HAP-1 (cell line): ENCODE results near the gene SPHKAP.
"Not testable (repeated sequence)": the region's sequence is repeated elsewhere in the genome, so short reads cannot be mapped to it uniquely, and the experiment has no call there.

Experiments
- DNase-seq, 2 experiments: peaks; one replicate each; pipeline ENCODE4 v3.0.0-alpha.2; 2016 to 2020; ENCODE audit warnings: low spot score in 2 of 2
- H3K27me3 ChIP-seq: fragments of 250-450 bp; sonication (Bioruptor Pico); 2 replicates; pipeline ENCODE4 v1.5.1; 2020; ENCODE audit warnings: low read depth, mild to moderate bottlenecking, moderate library complexity
- H3K36me3 ChIP-seq: fragments of 250-450 bp; sonication (Bioruptor Pico); replicated peaks from 2 replicates; pipeline ENCODE4 v1.5.1; 2020; ENCODE audit warnings: mild to moderate bottlenecking
- H3K4me1 ChIP-seq: fragments of 250-450 bp; sonication (Bioruptor Pico); 2 replicates; pipeline ENCODE4 v1.5.1; 2020; ENCODE audit warnings: mild to moderate bottlenecking
- H3K4me3 ChIP-seq: fragments of 250-450 bp; sonication (Bioruptor Pico); 2 replicates; pipeline ENCODE4 v1.5.1; 2020; ENCODE audit warnings: mild to moderate bottlenecking, moderate library complexity
- H3K9me3 ChIP-seq: fragments of 250-450 bp; sonication (Bioruptor Pico); 2 replicates; pipeline ENCODE4 v1.5.1; 2020; ENCODE audit warnings: mild to moderate bottlenecking, moderate library complexity
- in situ Hi-C: fragments of 300-500 bp; cut with MboI; formaldehyde crosslinking; loops from 3 replicates; pipeline ENCODE4 v1.14.3; 2020; ENCODE audit warnings: low sequenced_read_pairs, inconsistent platforms, mixed read lengths

Gene SPHKAP, protein sequence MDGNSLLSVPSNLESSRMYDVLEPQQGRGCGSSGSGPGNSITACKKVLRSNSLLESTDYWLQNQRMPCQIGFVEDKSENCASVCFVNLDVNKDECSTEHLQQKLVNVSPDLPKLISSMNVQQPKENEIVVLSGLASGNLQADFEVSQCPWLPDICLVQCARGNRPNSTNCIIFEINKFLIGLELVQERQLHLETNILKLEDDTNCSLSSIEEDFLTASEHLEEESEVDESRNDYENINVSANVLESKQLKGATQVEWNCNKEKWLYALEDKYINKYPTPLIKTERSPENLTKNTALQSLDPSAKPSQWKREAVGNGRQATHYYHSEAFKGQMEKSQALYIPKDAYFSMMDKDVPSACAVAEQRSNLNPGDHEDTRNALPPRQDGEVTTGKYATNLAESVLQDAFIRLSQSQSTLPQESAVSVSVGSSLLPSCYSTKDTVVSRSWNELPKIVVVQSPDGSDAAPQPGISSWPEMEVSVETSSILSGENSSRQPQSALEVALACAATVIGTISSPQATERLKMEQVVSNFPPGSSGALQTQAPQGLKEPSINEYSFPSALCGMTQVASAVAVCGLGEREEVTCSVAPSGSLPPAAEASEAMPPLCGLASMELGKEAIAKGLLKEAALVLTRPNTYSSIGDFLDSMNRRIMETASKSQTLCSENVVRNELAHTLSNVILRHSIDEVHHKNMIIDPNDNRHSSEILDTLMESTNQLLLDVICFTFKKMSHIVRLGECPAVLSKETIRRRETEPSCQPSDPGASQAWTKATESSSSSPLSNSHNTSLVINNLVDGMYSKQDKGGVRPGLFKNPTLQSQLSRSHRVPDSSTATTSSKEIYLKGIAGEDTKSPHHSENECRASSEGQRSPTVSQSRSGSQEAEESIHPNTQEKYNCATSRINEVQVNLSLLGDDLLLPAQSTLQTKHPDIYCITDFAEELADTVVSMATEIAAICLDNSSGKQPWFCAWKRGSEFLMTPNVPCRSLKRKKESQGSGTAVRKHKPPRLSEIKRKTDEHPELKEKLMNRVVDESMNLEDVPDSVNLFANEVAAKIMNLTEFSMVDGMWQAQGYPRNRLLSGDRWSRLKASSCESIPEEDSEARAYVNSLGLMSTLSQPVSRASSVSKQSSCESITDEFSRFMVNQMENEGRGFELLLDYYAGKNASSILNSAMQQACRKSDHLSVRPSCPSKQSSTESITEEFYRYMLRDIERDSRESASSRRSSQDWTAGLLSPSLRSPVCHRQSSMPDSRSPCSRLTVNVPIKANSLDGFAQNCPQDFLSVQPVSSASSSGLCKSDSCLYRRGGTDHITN (N-terminal part only)

DNA sequence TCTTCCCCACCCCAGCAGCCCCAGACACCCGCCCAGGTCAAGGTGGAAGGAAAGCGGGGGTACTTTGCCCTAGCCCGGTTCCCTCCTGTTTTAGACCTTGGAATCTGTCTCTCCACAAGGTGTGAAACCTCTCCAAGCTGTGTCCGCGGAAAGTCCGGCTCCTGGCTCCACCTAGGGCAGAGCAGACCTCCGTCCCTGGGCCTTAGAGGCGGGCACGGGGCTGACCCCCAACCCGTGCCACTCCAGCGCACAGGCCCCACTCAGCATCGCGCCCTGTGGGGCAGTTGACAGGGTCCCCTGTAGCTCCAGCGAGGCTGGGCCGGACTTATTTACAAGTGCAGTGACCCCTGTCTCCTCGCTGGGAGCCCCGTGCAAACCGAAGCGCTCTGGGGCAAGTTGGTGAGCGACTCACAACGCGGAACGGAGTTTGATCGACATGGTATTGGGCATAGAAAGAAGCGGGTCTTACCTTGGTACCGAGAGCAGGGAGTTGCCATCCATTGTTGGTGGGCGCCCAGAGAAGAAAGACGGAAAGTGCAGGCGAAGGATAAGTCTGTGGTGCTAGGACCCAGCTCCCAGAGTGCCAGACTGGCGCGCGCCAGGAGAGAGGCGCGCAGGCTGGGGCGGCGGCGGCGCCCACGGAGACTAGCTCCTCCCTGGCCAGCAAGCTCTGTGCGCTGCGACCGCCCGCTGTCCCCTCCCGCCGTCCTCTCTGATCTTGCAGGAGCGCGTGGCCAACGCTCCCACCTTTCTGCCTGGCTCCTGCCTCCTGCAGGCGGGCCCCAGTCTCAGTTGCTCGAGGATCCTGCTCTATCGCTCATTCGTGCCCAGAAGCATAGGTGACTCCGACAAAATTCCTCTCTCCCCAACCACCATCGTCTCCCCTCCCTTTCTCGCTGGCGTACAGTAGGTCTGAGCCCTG lies at the start of gene SPHKAP:
Gene SPHKAP, minus strand, starts transcription at position 590 of the 922 bp plus-strand sequence. Its CDS starts 89 bp downstream, at position 501.
- Histone ChIP-seq H3K4me3 (no peak within 1 kb of the TSS), H3K9me3 (no peaks in the 10 kb centered on the region), H3K27me3 (no peaks in the 10 kb centered on the region; the same call in 1 of the 2 replicates), H3K4me1 (no peaks in the 10 kb centered on the region), H3K36me3 (no peaks in the 10 kb centered on the region)
- in situ Hi-C loops, result no loop called here
- DNase-seq, result no peak

DNA sequence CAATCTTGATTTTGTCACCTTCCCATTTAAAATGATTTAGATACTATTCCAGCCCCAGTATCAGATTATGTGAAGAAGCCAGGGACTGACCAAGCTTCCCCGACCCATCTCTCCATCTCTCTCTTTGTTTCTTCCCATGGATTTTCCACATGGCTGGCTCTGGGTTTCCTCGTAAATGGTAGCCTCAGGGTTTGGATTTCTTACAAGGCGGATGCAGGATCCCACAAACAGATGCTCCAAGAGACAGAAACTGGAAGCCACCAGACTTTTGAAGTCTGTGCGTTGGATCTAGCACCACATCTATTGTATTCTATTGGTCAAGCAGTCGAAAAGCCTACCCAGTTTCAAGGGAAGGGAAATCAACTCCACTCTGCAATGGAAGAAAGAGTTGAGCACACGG lies 46.0 kb upstream of the SPHKAP start:
- H3K27me3 ChIP-seq, result no peaks in the 10 kb centered on the region
- no peaks in the 10 kb centered on the region for H3K9me3 ChIP-seq
- H3K36me3 ChIP-seq, result no peaks in the 10 kb centered on the region
- no peak overlapping the region for H3K4me3 ChIP-seq
- H3K4me1 ChIP-seq, result no peaks in the 10 kb centered on the region
- in situ Hi-C loops, result no loop called here
- no peak for DNase-seq

DNA sequence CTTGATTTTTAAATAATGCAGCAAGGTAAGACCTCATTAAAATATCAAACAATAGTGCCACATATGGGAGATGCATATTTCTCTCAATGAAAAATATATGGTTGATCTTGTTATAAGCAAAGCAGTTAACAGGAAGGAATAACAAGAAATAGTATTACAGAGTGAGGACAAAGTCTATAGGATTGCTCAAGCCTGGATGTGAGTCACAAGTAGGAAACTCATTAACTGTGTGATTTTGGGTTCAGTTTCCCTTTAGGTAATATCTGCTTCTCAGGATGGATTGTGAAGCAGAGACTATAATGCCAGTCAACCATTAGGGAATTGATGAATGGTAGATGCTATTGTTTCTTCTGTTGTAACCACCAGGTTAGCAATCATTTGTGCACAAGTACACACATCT lies 42.9 kb upstream of the SPHKAP start:
- DNase-seq, result no peak
- Histone ChIP-seq H3K4me1 (no peaks in the 10 kb centered on the region), H3K27me3 (no peaks in the 10 kb centered on the region), H3K9me3 (no peaks in the 10 kb centered on the region), H3K4me3 (no peak overlapping the region), H3K36me3 (no peaks in the 10 kb centered on the region)
- in situ Hi-C loops, result no loop called here

DNA sequence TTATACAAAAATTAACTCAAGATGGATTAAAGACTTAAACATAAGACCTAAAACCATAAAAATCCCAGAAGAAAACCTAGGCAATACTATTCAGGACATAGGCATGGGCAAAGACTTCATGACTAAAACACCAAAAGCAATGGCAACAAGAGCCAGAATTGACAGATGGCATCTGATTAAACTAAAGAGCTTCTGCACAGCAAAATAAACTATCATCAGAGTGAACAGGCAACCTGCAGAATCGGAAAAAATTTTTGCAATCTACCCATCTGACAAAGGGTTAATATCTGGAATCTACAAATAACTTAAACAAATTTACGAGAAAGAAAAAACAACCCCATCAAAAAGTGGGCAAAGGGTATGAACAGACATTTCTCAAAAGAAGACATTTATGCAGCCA lies 37.1 kb upstream of the SPHKAP start:
- H3K27me3 ChIP-seq, H3K4me3 ChIP-seq, DNase-seq, in situ Hi-C loops, H3K36me3 ChIP-seq, H3K9me3 ChIP-seq, H3K4me1 ChIP-seq: not testable (repeated sequence)

DNA sequence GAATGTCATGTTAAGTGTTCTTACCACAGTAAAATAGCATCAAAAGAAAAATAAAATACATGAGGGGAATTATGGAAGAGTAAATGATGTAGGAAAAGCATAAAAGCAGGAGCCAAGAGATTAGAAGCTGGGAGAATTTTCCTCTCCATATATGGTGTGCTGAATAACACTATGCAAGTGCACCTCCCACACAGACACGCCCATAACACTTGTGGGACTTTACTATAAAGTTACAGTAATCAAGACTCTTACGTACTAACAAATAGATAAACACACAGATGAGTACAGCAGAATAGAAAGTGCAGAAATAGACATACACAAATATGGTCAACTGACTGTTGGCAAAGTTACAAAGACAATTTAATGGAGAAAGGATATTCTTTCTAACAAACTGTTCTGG lies 16.0 kb upstream of the SPHKAP start:
- Histone ChIP-seq H3K36me3 (no peaks in the 10 kb centered on the region), H3K4me1 (no peaks in the 10 kb centered on the region), H3K27me3 (no peaks in the 10 kb centered on the region), H3K4me3 (no peak overlapping the region), H3K9me3 (no peaks in the 10 kb centered on the region)
- DNase-seq, result no peak
- in situ Hi-C loops, result no loop called here

DNA sequence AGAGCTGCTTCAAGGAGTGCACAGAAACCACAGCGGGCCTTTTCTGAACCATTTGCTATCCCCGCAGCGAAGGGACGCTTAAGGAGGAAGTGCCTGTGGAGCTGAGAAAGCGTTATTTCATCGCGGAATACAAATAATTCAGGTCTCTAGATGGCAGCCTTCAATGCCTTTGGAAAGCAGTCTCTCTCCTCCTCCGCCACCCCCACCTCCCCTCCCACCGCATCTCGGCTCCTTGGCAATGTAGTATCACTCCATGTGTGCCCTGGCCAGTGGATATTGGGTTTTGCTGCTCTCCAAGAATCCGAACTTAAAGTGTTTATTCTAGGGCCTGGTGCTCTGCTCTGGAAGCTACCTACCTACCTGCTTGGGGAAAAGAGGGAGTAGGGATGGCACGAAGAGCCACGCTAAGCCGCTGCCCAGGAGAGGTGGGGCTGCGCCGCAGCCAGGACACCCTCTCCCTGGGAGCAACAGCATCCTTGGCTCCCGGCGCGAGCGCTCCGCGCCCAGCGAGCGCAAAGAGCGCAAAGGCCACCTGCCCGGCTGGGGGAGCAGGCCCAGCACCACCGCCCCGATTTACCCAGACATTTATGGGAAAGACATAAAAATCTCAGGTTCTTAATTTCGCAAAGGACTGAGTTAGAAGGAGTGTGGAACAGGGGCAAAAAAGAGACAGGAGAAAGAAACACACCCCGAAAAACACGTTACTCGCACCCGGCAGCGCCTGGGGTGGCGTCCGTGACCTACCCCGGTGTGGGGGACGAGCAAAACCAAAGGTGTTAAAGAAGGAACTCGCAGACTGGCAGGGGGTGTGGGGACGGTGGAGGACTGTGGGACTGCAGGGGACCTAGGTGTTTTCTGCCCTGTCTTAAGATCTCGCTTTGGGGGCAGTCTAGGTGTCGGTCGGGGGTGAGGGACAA lies 1.0 kb downstream of the SPHKAP start:
- H3K4me3 ChIP-seq, result no peak overlapping the region
- DNase-seq, result no peak
- in situ Hi-C loops, result no loop called here
- no peaks in the 10 kb centered on the region for H3K36me3 ChIP-seq
- H3K4me1 ChIP-seq, result no peaks in the 10 kb centered on the region
- no peaks in the 10 kb centered on the region; the same call in 1 of the 2 replicates for H3K27me3 ChIP-seq
- H3K9me3 ChIP-seq, result no peaks in the 10 kb centered on the region

DNA sequence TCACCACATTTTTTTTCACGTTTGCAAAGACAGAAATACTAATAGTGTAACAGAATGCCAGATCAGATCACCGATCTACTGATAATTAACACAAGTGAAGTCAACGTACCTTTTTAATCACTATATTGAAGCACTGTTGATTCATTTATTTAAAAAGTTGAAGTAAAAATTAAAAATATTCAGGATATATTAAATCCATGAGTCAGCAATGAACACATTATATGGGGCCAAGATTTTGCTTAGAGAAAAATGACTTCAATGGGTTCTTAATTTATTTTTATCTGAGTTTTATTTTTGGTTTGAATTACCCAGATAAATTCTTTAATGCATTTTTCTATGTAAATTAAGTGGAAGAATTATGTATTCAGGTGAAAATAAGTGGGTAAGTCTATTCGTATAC lies 14.2 kb downstream of the SPHKAP start:
- no peaks in the 10 kb centered on the region for H3K4me1 ChIP-seq
- H3K4me3 ChIP-seq, result no peak overlapping the region
- H3K27me3 ChIP-seq, result no peaks in the 10 kb centered on the region
- no peaks in the 10 kb centered on the region for H3K36me3 ChIP-seq
- no peak for DNase-seq
- H3K9me3 ChIP-seq, result no peaks in the 10 kb centered on the region
- in situ Hi-C loops, result no loop called here

DNA sequence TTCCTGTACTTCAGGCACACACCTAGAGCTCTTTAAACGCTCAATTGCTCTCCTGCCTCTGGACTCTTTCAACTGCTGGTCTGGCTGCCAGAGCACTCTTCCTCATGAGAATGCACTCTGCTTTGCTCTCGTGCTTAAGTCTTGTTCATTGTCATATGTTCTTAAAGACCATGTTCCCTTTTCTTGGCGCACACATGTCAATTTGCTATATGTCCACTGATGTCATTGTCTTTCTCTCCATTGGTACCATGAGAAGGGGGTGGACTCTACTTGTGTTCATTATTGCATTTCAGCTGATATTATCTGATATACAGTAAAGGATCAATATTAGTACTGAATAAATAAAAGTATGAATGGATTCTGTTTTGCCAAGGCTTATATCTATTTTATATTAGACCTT lies 16.8 kb downstream of the SPHKAP start:
- Histone ChIP-seq H3K4me1 (no peaks in the 10 kb centered on the region), H3K9me3 (no peaks in the 10 kb centered on the region), H3K4me3 (no peak overlapping the region), H3K36me3 (no peaks in the 10 kb centered on the region), H3K27me3 (no peaks in the 10 kb centered on the region)
- in situ Hi-C loops, result no loop called here
- DNase-seq, result no peak

DNA sequence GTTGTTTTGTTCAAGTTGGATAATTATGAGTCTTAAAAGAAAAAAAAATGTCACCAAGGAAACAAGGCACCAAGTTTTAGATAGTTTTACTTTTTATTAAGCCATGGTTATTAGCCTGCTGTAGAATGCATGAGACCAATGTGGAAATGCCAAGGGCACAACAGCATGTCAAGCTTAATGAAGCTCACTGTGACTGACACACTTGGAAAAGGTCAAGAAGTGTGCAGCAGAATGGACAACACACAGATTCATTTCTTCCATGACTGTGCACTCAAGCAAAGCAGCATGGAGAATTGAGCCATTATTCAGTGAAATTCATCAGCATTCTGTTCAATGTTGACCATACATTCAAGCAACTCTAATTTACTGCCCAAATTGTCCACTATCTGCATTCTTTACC lies 23.6 kb downstream of the SPHKAP start:
- no peaks in the 10 kb centered on the region for H3K9me3 ChIP-seq
- no peaks in the 10 kb centered on the region for H3K4me1 ChIP-seq
- H3K36me3 ChIP-seq, result no peaks in the 10 kb centered on the region
- no peaks in the 10 kb centered on the region for H3K27me3 ChIP-seq
- no peak overlapping the region for H3K4me3 ChIP-seq
- DNase-seq, result no peak
- in situ Hi-C loops, result no loop called here

DNA sequence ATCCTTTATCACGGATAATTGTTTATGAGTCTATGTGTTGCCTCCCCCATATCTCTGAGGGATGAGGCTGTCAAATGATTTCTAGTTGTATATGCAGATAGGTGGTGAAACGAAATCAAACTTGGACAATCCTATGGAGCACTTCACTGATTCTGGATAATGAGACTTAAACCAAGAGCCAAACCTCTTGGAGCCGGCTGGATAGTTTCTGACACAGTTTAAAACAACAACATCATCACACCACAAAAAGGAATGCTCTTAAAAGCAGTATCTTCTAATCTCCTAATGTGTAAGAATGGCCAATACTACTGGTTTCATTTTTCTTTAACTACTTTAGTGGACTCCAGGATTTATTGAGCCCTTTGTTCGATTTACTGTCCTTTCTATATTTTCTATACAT lies 36.5 kb downstream of the SPHKAP start:
- Histone ChIP-seq H3K36me3 (no peaks in the 10 kb centered on the region), H3K4me1 (no peaks in the 10 kb centered on the region), H3K9me3 (no peaks in the 10 kb centered on the region), H3K27me3 (no peaks in the 10 kb centered on the region), H3K4me3 (no peak overlapping the region)
- DNase-seq, result no peak
- in situ Hi-C loops, result no loop called here

DNA sequence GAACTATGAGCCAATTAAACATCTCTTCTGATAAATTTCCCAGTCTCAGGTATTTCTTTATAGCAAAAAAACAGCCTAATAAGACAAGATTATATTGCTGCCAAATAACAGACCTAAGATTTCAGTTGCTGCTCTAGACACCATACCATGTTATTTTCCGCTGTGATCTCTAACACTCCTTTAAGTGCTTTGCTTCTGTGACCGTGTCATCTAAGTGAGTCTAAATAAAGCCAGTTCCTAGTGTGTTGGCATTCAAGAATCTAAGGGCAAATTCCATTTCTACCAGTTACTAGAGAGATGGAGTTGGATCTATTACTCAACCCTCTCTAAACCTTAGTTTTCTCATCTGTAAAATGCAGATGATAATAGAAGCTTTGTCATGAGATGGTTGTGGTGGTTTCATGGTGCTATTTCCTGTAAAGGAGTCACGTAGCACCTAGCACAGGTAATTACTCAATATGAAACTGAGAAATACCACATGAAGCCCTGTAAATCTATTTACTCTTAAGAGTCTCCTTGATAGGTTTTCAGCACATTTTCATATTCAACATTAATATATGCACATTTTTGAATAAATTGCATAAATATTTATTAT lies 40.5 kb downstream of the SPHKAP start:
- no peak for DNase-seq
- Histone ChIP-seq H3K4me3 (no peak overlapping the region), H3K36me3 (no peaks in the 10 kb centered on the region), H3K4me1 (no peaks in the 10 kb centered on the region), H3K27me3 (no peaks in the 10 kb centered on the region), H3K9me3 (no peaks in the 10 kb centered on the region)
- in situ Hi-C loops, result no loop called here

DNA sequence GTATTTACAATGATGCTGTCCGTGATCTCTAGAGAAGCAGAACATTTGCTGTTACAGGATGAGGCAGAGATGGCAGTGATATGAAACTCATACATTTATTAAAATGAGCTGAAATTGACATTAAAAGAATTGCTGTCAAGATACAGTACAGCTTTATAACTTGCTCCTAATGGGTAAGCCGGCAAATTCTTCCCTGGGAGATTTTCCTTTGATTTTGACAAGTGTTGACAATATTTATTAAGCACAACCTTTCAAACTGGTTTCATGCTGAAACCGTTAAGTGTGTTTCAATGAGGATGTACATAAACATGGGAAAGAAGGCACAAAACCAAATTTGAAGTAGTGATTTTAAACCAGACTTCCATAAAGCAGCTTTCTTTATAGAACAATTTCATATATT lies 45.5 kb downstream of the SPHKAP start:
- H3K4me1 ChIP-seq, result no peaks in the 10 kb centered on the region

More for the DNA sequence above, 45.5 kb downstream of the SPHKAP start:
- Histone ChIP-seq H3K9me3 (no peaks in the 10 kb centered on the region), H3K4me3 (no peak overlapping the region), H3K36me3 (no peaks in the 10 kb centered on the region), H3K27me3 (peaks cover 4% of the 10 kb centered on the region; the same call in 1 of the 2 replicates)
- DNase-seq, result no peak
- in situ Hi-C loops, result no loop called here
